Omental fat pad (tissue), 4 donors: ENCODE results near the gene ACAD11. TPM values are rescaled to one million over a fixed set of nuclear protein-coding genes. Genes with fewer than 3 reads are reported as not detected.
"Not testable (repeated sequence)": the region's sequence is repeated elsewhere in the genome, so short reads cannot be mapped to it uniquely, and the experiment has no call there.

Source experiments
- ATAC-seq: fragments of 150-250 bp; one replicate; pipeline ENCODE4 v1.9.1; 2016; ENCODE audit warnings: mild to moderate bottlenecking, moderate library complexity; ENCODE audit not compliant: low FRiP score
- DNase-seq: peaks from one replicate; pipeline ENCODE4 v3.0.0-alpha.2; 2019; ENCODE audit warnings: low spot score
- CTCF ChIP-seq, 3 donors: fragments of 450-650 bp; IDR thresholded peaks; one replicate each; pipeline ENCODE4 v1.5.1; 2016 to 2017; ENCODE audit warnings: antibody characterized with exemption in 3 of 3, mild to moderate bottlenecking in 3 of 3, moderate library complexity in 2 of 3
- total RNA-seq, 4 donors: library from RNA; depleted of rRNA; stranded (reverse); fragments of >200 nt; gene quantifications; one replicate each; pipeline ENCODE4 v1.1.0, GENCODE V29; 2016

The ACAD11 gene
- total RNA-seq, 4 donors from 2014 or later, result 25.7 to 41.3 (median 35.8) TPM

- ATAC-seq, result no peak
- no peak for DNase-seq
- TF ChIP-seq CTCF (IDR thresholded peaks at IDR 0.05), result no peak
Observed at GRCh38 chr3:132652640-132653270, 6.9 kb downstream of the ACAD11 start.

- DNase-seq (no peak), ATAC-seq (no peak)
- TF ChIP-seq CTCF (IDR thresholded peaks at IDR 0.05), result no peak
Observed at GRCh38 chr3:132650153-132650552, 9.5 kb downstream of the ACAD11 start.

GRCh38 chr3:132645058-132645457, 14.6 kb downstream of the ACAD11 start:
- no peak for DNase-seq
- no peak for ATAC-seq

DNA sequence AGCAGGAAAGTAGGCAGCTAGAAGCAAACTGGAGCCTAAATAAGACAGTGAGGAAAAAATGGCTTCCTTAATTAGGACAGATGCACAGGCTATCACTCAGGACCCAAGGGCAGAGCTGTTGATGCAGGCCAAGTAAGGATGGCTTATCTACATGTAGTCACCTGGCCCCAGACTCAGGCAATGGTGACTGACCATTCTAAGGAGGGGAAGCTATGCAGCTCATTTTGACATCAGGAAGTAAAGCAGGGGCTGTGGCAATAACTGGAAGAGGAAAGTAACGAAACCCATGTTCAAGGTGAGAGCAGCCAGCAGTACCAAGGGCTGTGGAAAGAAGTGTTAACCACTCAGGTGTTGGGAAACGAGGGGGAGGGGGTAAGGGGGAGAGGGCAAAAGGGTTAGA, 16.2 kb downstream of the ACAD11 start:
- ATAC-seq (no peak), DNase-seq (no peak)
- TF ChIP-seq CTCF (IDR thresholded peaks at IDR 0.05), result no peak

More at GRCh38 chr3:132645058-132645457, 14.6 kb downstream of the ACAD11 start:
- no peak for TF ChIP-seq CTCF (IDR thresholded peaks at IDR 0.05)

- ATAC-seq, result no peak
- TF ChIP-seq CTCF (IDR thresholded peaks at IDR 0.05), result no peak
- DNase-seq, result no peak
Observed at GRCh38 chr3:132642539-132642847, 17.1 kb downstream of the ACAD11 start.

DNA sequence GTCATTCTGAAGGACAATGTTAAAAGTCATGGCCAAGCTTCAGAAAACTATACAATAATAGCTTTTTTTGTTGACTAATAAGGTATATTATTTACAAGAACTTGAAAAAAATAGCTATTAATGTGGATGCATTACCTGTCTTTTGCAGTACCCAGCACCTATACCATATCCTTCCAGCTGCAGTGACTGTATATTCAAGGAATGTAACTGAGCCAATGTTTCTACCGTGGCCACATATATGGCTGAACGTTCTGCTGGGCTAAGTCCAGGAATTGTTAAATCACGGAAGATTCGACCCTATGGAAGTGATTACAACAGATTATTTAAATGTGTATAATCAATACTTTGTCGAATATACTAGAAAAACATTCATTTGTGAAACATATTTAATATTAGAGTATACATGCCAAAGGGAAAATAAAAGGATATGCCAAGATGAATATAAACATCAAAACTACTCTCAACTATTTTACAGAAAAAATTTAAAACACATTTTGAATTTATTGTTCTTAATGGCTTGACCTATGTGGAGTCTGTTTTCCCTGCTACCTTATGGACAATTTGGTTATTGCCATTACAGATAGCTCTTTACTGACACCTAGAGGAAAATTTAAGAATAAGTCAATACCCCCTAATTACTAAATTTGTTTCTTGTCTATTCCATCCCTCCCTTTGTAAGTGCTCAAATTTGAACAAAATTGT, 17.6 kb downstream of the ACAD11 start:
- no peak for ATAC-seq
- no peak for TF ChIP-seq CTCF (IDR thresholded peaks at IDR 0.05)
- DNase-seq, result no peak

DNA sequence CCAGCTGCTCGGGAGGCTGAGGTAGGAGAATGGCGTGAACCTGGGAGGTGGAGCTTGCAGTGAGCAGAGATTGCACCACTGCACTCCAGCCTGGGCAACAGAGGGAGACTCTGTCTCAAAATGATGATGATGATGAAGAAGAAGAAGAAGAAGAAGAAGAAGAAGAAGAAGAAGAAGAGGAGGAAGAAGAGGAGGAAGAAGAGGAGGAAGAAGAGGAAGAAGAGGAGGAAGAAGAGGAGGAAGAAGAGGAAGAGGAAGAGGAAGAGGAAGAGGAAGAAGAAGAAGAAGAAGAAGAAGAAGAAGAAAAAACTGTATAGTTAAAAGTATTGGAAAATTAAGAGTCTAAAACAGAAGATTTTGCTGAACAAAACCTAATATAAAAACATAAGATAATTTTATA, 18.2 kb downstream of the ACAD11 start:
- DNase-seq, ATAC-seq: not testable (repeated sequence)
